ENCODE results near the gene LGALS3. TPM values are rescaled to one million over a fixed set of nuclear protein-coding genes. Genes with fewer than 3 reads are reported as not detected.
A peak's percentile ranks its signal among the peaks of the same experiment; 100 is the strongest.

Gene LGALS3
- polyA plus RNA-seq, 4 donors = 16.5 to 23.2 (median 22.4) TPM

GRCh38 chr14:55128386-55129085 lies 516 bp upstream of the LGALS3 start:
- no peak for DNase-seq (ENCODE audit: low read depth in 4 of 4, low spot score in 2 of 4)

DNA sequence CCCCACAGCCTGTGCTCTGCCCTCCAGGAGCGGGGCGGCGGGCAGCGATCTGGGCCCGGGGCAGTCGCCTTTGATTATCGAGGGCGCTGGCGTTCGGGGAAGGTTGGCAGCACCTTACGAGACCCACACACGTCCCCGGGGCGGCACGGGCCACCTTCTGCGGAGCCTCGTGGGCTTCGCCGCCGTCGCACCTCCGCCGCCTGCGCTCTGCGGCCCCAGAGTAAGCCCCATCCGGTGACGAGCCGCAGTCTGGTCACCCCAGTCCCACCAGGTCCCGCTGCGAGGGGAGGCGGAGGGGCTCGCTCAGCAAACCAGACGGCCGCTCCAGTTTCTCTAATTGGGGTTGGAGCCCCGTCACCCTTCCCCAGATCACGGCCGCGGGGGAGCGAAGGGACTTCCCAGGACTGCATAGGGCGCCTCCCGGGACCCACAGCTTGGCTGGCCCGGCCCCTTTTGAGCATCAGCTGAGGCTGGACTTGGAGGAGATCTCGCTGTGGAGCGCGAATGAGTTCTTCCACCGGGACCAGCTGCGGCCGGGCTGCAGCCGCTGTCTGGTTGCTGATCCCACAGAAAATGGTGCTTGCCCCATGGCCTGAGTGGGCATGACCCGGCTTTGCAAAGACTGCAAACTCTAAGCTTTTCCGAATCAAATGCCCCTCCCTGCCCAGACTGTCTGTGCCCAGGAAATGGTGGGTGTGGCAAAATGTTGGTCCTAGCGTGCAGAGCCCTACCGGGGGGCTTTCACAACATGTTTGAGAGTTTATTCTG lies 560 bp downstream of the LGALS3 start:
- DNase-seq (ENCODE audit: low read depth in 4 of 4, low spot score in 2 of 4) = peak in 1 of 4 donors; percentile 36

GRCh38 chr14:55130196-55130550 lies 1.1 kb downstream of the LGALS3 start:
- no peak for DNase-seq (ENCODE audit: low read depth in 4 of 4, low spot score in 2 of 4)

DNA sequence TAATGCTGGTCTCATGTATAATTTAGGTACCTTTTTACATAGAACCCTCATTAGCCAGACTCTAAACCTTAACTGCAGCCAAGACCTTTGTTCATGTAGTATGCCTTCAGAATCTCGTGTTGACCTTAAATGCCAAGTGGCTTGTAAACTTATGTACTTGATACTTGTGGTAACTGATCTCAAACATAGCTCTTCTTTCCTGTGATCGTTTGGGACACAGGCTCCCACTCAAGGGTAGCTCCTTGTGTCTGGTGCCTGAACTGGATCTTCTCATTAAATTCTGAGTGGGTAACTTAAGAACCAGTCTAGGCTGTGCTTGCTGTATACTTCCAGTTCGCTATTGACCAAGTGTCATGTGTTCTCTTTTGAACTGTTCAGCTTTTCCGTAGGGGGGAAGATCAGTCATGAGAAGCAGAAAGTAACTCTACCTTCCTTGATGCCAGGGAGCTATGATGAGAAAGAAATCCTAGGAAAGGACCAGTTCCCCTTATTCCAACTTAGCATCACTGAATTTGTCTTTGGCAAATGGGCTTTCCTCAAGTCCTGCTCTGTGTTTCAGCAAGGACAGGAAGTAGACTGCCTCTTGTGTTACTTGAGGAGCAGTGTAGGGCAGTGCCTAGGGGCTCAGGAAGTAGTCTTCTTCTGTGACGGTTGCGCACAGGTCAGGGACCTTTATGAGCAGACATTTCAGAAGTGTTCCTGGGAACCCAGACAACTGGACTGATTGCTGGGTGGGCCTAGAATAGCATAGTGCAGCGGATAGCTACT lies 2.5 kb downstream of the LGALS3 start:
- DNase-seq (ENCODE audit: low read depth in 4 of 4, low spot score in 2 of 4) = no peak

DNA sequence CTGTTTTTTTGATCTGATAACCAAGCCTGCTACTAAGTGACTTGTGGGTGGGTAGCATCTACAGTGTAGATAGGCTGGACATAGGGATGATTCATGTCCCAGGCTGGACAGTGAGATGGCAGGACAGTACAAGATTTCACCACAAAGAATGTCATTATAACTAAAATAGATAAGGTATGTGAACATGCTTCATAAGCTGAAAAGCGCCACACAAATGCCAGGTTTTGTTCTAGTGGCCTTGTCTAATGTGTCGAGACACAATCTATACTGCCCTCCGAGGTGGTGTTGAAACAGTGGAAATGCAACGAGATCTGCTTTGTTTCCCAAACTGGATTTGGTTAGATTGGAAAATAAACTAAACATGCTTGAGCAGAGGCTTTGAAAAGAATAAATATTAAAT lies 4.4 kb downstream of the LGALS3 start:
- no peak for DNase-seq (ENCODE audit: low read depth in 4 of 4, low spot score in 2 of 4)

DNA sequence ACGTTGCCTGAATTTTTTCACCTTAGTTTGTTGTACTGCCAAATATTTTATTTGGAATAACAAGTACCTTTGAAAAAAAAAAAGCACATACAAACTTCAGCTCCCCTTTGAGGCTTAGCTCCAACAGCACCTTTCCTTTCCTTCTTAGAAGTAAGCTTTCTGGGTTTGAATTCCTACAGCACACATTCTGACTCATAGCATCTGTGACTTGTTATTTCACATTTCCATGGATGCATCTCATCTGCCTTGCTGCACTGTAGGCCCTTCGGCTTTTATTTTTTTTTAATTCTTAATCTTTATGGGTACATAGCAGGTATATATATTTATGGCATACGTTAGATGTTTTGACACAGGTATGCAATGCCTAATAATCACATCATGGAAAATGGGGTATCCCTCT lies 7.2 kb downstream of the LGALS3 start:
- DNase-seq (ENCODE audit: low read depth in 4 of 4, low spot score in 2 of 4) = no peak

DNA sequence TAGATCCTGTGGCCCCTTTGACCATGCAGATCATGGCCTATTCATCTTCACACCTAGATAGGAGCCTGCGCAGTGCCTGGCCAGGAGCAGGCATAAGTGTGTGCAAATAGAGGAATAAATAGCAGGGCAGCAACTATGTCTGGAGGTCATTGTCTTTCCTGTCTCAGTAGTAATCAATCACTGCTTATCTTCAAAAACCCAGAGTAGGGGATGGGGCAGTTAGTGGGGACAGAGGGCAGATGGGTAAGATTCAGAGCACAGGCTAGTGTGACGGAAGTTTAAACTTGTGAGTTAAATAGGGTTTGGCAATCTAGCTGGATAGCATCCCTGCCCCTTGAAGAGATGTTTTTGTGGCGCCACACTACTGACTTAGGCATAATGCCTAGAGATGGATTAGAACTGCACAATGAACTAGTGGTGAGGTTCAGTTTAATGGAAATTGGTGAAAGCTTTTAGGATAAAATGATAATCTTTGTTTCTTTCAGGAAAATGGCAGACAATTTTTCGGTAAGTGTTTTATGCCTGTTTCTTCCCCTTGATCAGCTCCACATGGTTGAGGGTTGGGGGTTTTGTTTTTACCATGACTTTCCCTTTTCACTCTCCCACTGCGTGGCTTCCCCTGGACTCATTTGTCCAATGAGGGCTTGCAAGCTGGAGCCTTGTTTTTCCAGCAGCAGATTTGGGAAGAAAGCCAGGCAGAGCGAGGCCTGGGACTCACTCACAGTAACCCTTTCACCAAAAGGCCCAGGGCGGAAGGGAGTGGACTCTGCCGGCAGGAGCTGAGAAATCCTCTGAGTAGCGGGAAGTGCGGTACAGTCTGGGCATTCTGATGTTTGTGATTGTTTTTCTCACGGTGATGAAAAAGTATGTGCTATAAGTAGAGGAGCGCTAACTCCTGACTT lies 8.1 kb downstream of the LGALS3 start:
- peak in 1 of 4 donors; percentile 46 for DNase-seq (ENCODE audit: low read depth in 4 of 4, low spot score in 2 of 4)

DNA sequence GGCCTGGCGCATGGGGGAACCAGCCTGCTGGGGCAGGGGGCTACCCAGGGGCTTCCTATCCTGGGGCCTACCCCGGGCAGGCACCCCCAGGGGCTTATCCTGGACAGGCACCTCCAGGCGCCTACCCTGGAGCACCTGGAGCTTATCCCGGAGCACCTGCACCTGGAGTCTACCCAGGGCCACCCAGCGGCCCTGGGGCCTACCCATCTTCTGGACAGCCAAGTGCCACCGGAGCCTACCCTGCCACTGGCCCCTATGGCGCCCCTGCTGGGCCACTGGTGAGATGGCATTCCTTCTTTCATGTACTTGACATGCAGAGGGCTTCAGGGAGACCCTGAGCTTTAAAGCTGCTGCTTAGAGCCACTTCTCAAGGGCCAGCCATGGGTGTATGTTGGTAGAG lies 9.0 kb downstream of the LGALS3 start:
- no peak for DNase-seq (ENCODE audit: low read depth in 4 of 4, low spot score in 2 of 4)

- no peak for DNase-seq (ENCODE audit: low read depth in 4 of 4, low spot score in 2 of 4)
Measured at GRCh38 chr14:55139141-55139540, 10.1 kb downstream of the LGALS3 start.

DNA sequence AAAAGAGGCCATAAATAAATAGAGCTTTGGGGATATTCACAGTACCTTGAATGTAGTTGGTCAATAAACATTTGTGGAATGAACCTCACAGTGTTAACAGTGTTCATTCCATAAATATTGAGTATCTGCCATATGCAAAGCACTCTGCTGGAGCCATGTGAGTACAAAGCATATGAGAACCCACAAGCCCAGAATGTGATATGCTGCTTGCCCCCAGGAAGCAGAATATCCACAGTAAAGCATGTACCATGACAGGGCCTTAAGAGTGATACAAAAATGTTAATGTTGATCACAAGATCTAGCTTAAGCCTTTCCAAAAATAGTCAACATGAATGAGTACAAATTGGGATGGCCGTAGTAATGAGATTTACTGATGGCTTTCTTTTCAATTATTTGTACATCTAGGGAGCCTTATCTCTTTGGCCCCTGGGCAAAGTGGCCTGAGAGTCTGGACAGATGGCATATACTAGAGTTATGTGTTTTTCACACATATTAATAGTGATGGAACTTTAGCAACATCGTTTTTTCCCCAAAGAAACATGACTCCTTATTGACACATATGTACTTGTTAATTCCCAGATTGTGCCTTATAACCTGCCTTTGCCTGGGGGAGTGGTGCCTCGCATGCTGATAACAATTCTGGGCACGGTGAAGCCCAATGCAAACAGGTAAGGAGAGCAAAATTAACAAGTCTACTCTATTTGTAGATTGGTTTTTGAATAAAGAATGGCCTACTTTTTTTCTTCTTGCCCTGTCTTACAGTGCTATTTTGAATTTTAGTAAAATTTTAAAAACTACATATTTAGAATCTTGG lies 10.9 kb downstream of the LGALS3 start:
- no peak for DNase-seq (ENCODE audit: low read depth in 4 of 4, low spot score in 2 of 4)

DNA sequence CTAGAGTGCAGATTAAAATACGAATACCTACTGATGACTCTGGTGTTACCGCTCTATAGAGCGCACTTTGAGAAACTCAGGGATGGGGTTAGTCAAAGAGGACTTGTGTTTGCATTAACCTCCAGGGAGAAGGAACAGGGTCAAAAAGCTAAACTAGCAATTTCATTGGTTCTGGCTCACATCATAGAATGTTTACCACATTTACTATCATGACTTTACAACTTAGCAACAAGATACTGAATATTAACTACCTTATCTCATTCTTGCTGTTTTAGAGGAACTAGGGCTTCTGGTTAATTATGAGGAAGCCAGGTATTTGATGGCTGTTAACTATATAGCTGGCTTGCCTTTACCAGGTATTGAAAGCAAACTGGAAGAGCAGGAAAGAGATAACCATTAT lies 12.8 kb downstream of the LGALS3 start:
- DNase-seq (ENCODE audit: low read depth in 4 of 4, low spot score in 2 of 4) = no peak

- no peak for DNase-seq (ENCODE audit: low read depth in 4 of 4, low spot score in 2 of 4)
Measured at GRCh38 chr14:55142466-55142865, 13.4 kb downstream of the LGALS3 start.

DNA sequence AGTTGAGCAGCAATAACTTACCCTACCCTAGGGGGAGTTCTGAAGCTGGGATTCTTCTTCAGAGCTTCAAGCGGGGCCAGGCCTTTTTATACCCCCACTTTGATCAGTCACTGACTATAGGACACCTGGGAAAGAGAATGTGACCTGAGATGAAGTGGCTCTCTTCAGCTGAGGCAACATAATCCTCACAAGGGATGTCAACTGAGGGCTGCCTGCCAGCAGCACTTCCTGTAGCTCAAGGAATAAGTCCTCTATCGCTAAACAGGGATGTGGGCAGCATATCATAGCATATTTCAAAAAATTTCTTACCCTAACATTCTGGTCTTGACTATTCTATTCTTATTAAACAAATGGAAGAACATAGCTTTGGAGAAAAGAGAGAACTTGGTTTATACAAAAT lies 17.4 kb downstream of the LGALS3 start:
- no peak for DNase-seq (ENCODE audit: low read depth in 4 of 4, low spot score in 2 of 4)

- no peak for DNase-seq (ENCODE audit: low read depth in 4 of 4, low spot score in 2 of 4)
Measured at GRCh38 chr14:55151601-55152000, 22.5 kb downstream of the LGALS3 start.

DNA sequence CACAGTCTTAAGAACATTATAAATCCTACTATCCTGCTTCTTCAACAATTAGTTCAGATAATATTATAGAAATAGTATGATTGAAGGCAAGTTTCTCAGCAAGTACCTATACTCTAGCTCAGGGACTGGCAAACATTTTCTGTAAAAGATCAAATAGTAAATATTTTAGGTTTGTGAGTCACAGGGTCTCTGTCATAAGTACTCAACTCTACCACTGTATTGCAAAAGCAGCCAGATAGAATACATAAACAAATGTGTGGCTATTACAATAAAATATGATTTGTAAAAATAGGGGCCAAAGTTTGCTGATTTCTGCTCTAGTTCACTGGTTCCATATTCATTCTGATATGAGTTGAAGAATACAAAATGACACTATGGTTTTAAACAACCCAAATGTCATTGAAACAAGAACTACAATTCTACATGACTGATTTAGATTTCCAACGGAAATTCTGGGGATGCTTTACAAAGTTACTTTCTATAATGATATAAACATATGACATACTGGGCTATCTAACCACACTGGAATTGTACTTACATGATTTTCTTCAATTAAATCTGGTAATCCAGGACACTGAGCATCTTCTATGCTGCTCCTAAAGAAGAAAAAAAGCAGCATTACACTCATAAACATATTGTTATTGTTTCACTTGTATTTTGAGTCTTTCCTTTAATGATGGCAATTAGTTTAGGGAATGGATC lies 23.2 kb downstream of the LGALS3 start:
- no peak for DNase-seq (ENCODE audit: low read depth in 4 of 4, low spot score in 2 of 4)

- DNase-seq (ENCODE audit: low read depth in 4 of 4, low spot score in 2 of 4) = no peak
Measured at GRCh38 chr14:55153951-55154350, 24.9 kb downstream of the LGALS3 start.

- no peak for DNase-seq (ENCODE audit: low read depth in 4 of 4, low spot score in 2 of 4)
Measured at GRCh38 chr14:55157080-55157479, 28.0 kb downstream of the LGALS3 start.

DNA sequence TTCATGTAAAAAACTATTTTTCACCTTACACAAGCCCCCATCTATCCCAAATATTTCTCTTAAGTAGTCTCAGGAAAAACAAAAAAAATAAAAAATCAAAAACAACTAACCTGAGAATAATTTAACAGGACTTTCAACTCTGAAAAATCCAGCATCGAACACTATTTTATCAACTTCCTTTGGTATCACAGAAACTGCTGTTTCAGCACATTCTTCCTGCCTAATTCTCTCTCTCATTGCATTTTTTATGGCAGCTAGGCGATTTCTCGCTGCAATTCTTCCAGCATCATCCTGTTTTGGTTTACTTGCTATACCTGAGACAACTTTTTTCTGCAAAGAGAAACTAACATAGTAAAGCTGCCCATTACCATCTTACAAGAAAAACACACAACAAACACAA lies 29.4 kb downstream of the LGALS3 start:
- DNase-seq (ENCODE audit: low read depth in 4 of 4, low spot score in 2 of 4) = no peak

DNA sequence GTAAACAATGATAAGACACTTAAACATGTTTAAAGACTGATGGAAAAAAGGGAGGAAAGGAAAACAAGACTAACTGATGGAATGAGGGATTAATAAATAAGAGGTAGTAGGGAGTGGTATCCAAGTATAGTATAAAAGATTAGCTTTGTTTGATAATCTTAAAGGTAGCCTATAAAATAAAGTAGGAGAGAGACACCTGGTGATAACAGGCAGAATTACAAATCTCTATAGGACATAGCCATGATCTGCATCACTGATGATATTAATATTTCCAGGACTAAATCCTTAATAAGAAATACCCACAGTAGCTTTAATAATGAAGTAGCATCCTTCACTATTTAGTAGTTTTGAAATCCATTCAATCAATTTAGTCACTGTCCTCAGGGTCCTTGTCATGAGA lies 31.9 kb downstream of the LGALS3 start:
- DNase-seq (ENCODE audit: low read depth in 4 of 4, low spot score in 2 of 4) = peak in 2 of 4 donors; percentile 9 to 38
